RWPE1 (cell line): ENCODE measurements around the gene CECR2.

Experiments used
- CTCF ChIA-PET: fragments of 350-600 bp; sonication (Branson Sonifier 250); formaldehyde crosslinking; extraction: SDS; loops from one replicate; lab custom pipeline; 2021; lab: Yijun Ruan, JAX
- POLR2A ChIA-PET: fragments of 400-600 bp; formaldehyde crosslinking; extraction: SDS; loops from one replicate; lab custom pipeline; 2020; ENCODE audit warnings: antibody characterized with exemption; ENCODE audit not compliant: low non-redundant PET; lab: Yijun Ruan, JAX
- DNase-seq: peaks from one replicate; pipeline ENCODE4 v3.0.0; 2012; ENCODE audit warnings: low spot score
- H3K27ac ChIP-seq: fragments of 450-650 bp; 2 replicates; pipeline ENCODE4 v1.5.1; 2017
- CTCF ChIP-seq: fragments of 450-650 bp; conservative IDR thresholded peaks from 2 replicates; pipeline ENCODE4 v1.5.1; 2017; ENCODE audit warnings: low read depth, mild to moderate bottlenecking

CECR2 gene

DNA sequence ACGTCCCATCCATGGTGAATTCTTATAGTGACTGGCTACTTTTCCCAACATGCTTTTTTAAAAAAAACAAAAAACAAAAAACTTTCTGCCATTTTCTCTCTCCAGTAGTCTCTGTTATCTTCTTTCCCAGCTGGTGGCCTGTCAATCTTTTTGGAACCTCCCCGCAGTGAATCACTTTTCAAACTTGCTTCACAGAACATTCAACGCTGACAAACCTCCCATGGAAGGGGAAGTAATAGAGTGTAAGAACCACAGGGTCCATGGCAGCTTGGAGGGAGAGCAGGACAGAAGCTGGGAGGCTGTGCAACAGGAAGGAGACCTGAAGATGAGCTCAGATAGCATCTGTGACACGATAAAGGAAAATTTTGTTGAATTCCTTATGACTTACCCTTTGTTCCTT is 9.8 kb upstream of the CECR2 start:
- H3K27ac ChIP-seq = no peak overlapping the region
- DNase-seq = no peak
- no peak for TF ChIP-seq CTCF
- ChIA-PET CTCF (no interaction called here), POLR2A (no interaction called here)

DNA sequence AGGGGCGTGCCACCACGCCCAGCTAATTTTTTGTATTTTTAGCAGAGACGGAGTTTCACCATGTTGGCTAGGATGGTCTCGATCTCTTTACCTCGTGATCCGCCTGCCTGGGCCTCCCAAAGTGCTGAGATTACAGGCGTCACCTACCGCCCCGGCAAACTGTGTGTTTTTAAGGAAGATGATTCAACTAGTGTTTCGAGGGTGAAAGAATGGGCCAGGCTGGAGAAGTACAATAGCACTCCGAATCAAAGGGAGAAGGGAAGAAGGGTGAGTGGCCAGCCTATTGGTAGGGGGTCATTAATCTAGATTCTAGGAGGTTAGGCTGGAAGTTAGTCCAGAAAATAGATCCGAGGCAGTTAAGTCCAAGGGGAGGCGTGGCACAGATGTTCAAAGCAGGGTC is 2.9 kb upstream of the CECR2 start:
- ChIA-PET CTCF (interaction anchor here (0.7 kb wide), 1 partner anchor 31 kb away, joined by 4 read pairs; no protein-coding TSS in a partner anchor), POLR2A (no interaction called here)
- H3K27ac ChIP-seq = no peak overlapping the region
- no peak for TF ChIP-seq CTCF
- DNase-seq = no peak

DNA sequence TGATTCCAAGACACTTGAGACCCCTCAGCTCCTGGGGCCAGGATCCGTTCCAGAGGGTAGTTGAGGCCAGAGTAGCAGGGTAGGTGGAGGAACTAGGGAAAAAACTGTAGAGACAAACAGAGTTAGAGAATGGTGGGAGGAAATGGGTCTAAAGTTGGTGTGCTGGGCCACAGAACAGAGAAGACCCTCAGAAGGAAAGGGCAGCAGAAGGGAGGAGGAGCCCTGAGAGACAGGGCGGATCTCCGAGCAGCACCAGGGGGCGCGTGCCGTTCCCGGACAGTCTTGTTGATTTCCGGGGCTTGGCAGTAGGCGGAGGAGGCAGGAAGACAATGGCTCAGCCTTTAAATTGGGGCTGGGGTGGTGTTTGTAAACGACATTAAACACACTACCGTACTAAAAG is 2.4 kb upstream of the CECR2 start:
- TF ChIP-seq CTCF = no peak
- no peak for DNase-seq
- CTCF ChIA-PET = interaction anchor here (0.7 kb wide), 1 partner anchor 31 kb away, joined by 4 read pairs; no protein-coding TSS in a partner anchor
- POLR2A ChIA-PET = no interaction called here
- H3K27ac ChIP-seq = no peak overlapping the region

GRCh38 chr22:17368144-17368543 is 1.1 kb upstream of the CECR2 start:
- CTCF ChIA-PET = interaction anchor here (0.6 kb wide), 1 partner anchor 1947 kb away, joined by 3 read pairs; no protein-coding TSS in a partner anchor
- POLR2A ChIA-PET = no interaction called here
- TF ChIP-seq CTCF = no peak
- no peak for DNase-seq
- no peak overlapping the region for H3K27ac ChIP-seq

GRCh38 chr22:17368554-17369438 is 464 bp upstream of the CECR2 start:
- DNase-seq = no peak
- no peak for TF ChIP-seq CTCF
- ChIA-PET POLR2A (no interaction called here), CTCF (interaction anchor here (0.6 kb wide), 1 partner anchor 1946 kb away, joined by 3 read pairs; no protein-coding TSS in a partner anchor)
- H3K27ac ChIP-seq = no peak overlapping the region

GRCh38 chr22:17370026-17370765 is 936 bp downstream of the CECR2 start:
- POLR2A ChIA-PET = no interaction called here

More at GRCh38 chr22:17370026-17370765, 936 bp downstream of the CECR2 start:
- CTCF ChIA-PET = interaction anchor here (0.6 to 0.7 kb wide), 2 partner anchors 26 to 101 kb away, joined by 3 read pairs; no protein-coding TSS in a partner anchor
- H3K27ac ChIP-seq = no peak overlapping the region
- no peak for TF ChIP-seq CTCF
- no peak for DNase-seq
